Subcutaneous adipose tissue (tissue), 4 donors: Measurements from ENCODE around the gene MACF1. TPM values are rescaled to one million over a fixed set of nuclear protein-coding genes. Genes with fewer than 3 reads are reported as not detected.

Experiments used
- total RNA-seq, 4 donors: library from RNA; depleted of rRNA; stranded (reverse); fragments of >200 nt; gene quantifications; one replicate each; pipeline ENCODE4 v1.1.0, GENCODE V29; 2016
- TF ChIP-seq, protein P1 (sequence below): fragments of 450-650 bp; IDR thresholded peaks from one replicate; pipeline ENCODE4 v1.5.1; 2016; ENCODE audit warnings: low read depth, mild to moderate bottlenecking, control low read depth, antibody characterized with exemption, moderate library complexity

MACF1 gene
- total RNA-seq, 4 donors from 2014 or later = 297 to 398 (median 352) TPM

DNA sequence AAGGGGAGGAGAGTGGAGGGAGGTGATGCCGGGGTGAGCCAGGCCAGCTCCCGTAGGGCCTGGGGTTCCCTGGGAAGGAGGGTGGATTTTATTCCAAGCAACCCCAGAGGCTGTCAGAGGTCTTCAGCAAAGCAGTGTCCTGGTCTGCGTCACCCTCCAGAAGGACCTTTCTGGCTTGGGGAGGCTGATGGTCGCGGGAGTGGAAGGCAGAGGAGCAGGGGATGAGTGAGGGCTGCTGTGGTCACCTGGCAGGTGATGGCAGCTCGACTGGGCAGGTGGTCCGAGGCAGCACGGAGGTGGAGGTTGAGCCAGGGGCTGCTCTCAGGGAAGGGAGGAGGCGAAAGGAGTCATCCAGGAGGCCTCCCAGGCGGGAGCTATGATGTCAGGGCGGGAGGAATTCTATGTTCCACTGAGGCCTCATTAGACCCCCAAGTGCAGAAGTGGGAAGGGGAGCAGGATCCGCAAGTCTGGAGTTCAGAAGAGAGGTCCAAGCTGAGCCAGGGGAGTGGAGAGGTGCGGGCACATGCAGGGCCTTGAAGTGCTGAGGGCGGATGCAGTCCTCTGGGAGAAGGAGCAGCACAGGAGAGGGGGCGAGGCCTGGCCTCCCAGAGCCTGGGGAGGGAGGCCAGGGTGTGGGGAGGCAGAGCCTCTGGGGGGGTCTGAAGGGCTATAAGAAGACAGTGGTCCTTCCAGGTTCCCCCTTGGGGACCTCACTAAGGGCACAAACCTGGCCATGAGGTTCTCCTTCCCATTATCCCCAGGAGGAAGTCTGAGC, 320.3 kb downstream of the MACF1 start:
- TF ChIP-seq, protein P1, sequence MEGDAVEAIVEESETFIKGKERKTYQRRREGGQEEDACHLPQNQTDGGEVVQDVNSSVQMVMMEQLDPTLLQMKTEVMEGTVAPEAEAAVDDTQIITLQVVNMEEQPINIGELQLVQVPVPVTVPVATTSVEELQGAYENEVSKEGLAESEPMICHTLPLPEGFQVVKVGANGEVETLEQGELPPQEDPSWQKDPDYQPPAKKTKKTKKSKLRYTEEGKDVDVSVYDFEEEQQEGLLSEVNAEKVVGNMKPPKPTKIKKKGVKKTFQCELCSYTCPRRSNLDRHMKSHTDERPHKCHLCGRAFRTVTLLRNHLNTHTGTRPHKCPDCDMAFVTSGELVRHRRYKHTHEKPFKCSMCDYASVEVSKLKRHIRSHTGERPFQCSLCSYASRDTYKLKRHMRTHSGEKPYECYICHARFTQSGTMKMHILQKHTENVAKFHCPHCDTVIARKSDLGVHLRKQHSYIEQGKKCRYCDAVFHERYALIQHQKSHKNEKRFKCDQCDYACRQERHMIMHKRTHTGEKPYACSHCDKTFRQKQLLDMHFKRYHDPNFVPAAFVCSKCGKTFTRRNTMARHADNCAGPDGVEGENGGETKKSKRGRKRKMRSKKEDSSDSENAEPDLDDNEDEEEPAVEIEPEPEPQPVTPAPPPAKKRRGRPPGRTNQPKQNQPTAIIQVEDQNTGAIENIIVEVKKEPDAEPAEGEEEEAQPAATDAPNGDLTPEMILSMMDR = no peak

DNA sequence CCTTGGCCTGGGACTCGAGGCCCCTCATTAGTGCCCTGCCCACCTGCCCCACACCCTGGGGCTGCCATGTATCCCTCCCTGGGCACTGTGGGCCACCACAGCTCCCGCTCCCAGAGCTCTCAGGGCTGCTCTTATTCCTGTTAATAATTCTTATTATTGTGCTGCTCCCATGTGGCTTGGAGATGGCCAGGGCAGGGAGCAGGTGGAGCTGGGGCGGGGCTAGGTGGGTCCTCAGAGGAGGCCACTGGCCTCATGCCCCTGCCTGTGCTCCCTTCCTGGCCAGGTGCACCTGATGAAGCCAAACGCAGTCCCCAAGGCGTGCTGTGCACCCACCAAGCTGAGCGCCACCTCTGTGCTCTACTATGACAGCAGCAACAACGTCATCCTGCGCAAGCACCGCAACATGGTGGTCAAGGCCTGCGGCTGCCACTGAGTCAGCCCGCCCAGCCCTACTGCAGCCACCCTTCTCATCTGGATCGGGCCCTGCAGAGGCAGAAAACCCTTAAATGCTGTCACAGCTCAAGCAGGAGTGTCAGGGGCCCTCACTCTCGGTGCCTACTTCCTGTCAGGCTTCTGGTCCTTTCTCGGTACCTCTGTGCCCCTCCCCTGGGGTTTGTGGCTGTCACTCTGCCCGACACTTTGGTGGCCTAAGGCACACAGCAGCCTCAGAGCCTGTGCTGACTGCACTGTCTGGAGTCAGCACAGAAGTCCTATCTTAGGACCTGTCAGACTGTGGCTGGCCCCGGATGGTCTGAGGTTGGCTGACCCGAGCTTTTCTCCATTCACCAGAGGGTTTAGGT, 321.1 kb downstream of the MACF1 start:
- TF ChIP-seq, protein P1 = no peak

DNA sequence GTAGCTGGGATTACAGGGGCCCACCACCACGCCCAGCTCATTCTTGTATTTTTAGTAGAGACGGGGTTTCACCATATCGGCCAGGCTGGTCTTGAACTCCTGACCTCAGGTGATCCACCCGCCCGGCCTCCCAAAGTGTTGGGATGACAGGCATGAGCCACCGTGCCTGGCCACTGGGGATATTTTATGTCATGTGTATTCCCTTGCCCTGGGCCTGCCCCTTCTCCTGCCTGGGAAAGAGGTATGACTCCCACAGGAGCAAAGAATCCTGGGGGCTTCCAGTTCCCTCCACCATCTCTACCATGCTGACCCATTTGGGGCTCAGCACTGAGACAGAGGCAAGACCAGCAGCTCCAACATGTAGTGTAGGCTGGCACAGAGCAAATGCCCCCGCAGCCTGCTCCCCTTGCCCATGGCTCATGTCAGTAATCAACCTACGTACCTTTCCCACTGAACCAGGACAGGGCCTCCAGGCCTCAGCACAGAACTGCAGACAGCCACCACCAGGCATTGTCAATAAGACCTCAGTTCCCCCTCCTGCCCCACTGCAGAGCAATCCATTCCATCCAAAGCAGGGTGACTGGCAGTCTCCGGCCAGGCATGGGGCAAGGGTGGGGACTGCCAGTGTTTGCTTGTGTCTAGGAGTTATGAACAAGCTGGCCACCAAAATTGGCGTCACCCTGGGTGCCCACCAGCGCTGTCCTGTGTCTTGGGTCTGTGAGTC, 322.1 kb downstream of the MACF1 start:
- TF ChIP-seq, protein P1 = no peak

DNA sequence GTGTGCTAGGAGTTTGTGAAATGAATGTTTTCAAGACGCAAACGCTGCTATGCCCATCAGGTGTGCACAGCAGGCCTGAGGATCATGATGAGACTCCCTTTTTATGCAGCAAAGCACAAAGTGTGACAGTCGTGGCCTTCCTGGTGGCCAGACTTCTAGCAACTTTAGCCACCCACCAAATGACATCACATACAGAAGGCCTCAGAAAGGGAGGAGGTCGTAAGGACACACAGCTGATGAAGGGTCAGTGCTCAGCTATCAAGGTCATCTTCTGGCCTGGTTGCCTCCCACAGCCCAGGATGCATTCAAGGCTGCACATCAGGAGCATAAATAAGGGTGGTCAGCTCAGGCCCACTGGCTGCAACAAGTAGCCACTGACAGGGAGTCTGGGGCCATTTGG, 323.6 kb downstream of the MACF1 start:
- TF ChIP-seq, protein P1 = no peak

DNA sequence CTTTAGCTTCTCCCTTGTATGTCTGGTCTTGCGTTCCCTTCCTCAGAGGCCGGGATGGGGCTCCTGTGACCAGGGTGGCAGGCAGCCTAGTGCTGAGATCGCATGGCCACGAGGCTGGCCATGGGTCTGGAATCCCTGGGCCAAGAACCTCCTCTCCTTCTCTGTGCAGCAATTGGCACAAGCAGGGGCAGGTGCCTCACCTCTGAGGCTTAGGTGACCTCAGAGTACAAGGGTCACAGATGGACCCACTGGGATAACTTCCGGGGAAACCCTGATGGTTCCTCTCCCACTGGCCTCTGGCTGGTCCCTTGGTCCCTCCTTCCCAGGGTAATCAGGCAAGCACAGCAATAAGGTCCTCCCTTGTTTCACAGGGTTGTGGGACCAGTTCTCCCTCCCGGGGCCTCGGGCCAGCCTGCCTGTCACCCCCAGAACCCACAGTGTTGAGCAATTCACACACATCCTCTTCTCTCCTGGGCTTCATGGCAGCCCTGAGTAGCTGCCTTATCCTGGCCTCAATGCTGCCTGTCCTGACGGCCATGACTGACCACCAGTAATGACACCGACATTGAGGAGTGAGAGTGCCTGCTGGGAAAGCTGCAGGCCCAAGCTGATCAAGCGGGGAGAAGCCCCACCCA, 325.5 kb downstream of the MACF1 start:
- TF ChIP-seq, protein P1 = no peak

DNA sequence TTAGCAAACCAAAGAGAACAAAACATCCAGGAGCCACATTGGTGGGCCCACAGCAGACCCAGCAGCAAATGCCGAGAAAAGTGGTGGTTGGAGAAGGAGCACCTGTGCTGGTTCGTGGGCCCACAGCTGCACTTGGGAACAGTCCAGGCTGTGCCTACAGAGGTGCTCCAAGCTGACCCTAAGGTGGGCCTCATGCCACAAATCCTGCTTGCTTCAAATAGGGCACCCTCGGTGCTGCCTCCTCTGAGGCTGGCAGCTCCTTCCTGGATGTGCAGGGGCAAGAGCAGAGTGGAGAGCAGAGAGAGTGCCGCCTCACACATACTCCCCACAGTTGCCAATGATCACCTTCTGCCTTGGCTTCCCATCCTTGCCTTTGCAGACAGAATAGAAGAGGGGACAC, 327.0 kb downstream of the MACF1 start:
- TF ChIP-seq, protein P1 = no peak

DNA sequence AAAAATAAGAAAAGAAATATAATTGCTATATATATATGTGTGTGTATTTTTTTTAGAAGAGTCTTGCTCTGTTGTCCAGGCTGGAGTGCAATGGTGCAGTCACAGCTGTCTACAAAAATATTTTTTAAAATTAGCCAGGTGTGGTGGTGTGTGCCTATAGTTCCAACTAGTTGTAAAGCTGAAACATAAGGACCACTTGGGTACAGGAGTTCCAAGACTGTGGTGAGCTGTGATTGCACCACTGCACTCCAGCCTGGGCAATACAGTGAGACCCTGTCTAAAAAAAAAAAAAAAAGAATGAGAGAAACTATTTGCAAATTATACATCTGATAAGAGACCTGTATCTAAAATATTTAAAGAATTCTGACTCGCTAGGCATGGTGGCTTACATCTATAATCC, 328.9 kb downstream of the MACF1 start:
- TF ChIP-seq, protein P1 = no peak
